Loucy (cell line): ENCODE measurements around the gene TENM4.

Experiments used
- H2AFZ ChIP-seq: fragments of 200-600 bp; sonication (generic); 2 replicates; pipeline ENCODE4 v1.6.0; 2016; ENCODE audit warnings: antibody characterized with exemption, mild to moderate bottlenecking, low read length, moderate library complexity
- H3F3A ChIP-seq: fragments of 200-600 bp; 2 replicates; pipeline ENCODE4 v1.6.0; 2016; ENCODE audit warnings: antibody characterized with exemption, low read depth, mild to moderate bottlenecking
- H3K27me3 ChIP-seq: fragments of 200-600 bp; sonication (generic); 2 replicates; pipeline ENCODE4 v1.6.1; 2014; ENCODE audit warnings: low read length, mild to moderate bottlenecking; ENCODE audit not compliant: insufficient read depth, poor library complexity, severe bottlenecking
- H3K36me3 ChIP-seq: fragments of 200-600 bp; sonication (generic); 2 replicates; pipeline ENCODE4 v1.6.1; 2016; ENCODE audit warnings: low read length; ENCODE audit not compliant: insufficient read depth
- H3K4me1 ChIP-seq: fragments of 200-600 bp; sonication (generic); 2 replicates; pipeline ENCODE4 v1.5.1; 2014; ENCODE audit warnings: low read length, mild to moderate bottlenecking; ENCODE audit not compliant: insufficient read depth, poor library complexity, severe bottlenecking
- H3K4me2 ChIP-seq: fragments of 200-600 bp; sonication (generic); 2 replicates; pipeline ENCODE4 v1.6.0; 2014; ENCODE audit warnings: antibody characterized with exemption, low read length, low read depth, mild to moderate bottlenecking; ENCODE audit not compliant: poor library complexity, severe bottlenecking
- H3K4me3 ChIP-seq: fragments of 200-600 bp; sonication (generic); 2 replicates; pipeline ENCODE4 v1.5.1; 2014; ENCODE audit warnings: low read length, mild to moderate bottlenecking, mixed read lengths; ENCODE audit not compliant: poor library complexity, severe bottlenecking
- H3K79me2 ChIP-seq: fragments of 200-600 bp; sonication (generic); 2 replicates; pipeline ENCODE4 v1.6.1; 2014; ENCODE audit warnings: low read length; ENCODE audit not compliant: insufficient read depth
- H3K9ac ChIP-seq: fragments of 200-600 bp; sonication (generic); 2 replicates; pipeline ENCODE4 v1.6.0; 2014; ENCODE audit warnings: mild to moderate bottlenecking, low read depth, low read length, moderate library complexity; ENCODE audit not compliant: poor library complexity, severe bottlenecking
- H3K9me2 ChIP-seq: fragments of 200-600 bp; sonication (generic); replicated peaks from 2 replicates; pipeline ENCODE4 v1.6.1; 2016; ENCODE audit warnings: low read depth, low read length, mixed read lengths
- H3K9me3 ChIP-seq: fragments of 200-600 bp; sonication (generic); 2 replicates; pipeline ENCODE4 v1.6.1; 2014; ENCODE audit warnings: mild to moderate bottlenecking, antibody characterized with exemption, low read length, low read depth; ENCODE audit not compliant: insufficient read depth
- H4K20me1 ChIP-seq: fragments of 200-600 bp; sonication (generic); 2 replicates; pipeline ENCODE4 v1.6.0; 2014; ENCODE audit warnings: antibody characterized with exemption, low read length, mild to moderate bottlenecking; ENCODE audit not compliant: insufficient read depth, poor library complexity, severe bottlenecking
- CTCF ChIP-seq: fragments of 200-600 bp; sonication (generic); conservative IDR thresholded peaks from 2 replicates; pipeline ENCODE4 v1.5.1; 2014; ENCODE audit warnings: mild to moderate bottlenecking, antibody characterized with exemption, low read length
- EZH2phosphoT487 ChIP-seq: fragments of 200-600 bp; IDR thresholded peaks from 2 replicates; pipeline ENCODE4 v1.6.1; 2018; ENCODE audit warnings: antibody characterized with exemption, mild to moderate bottlenecking, moderate library complexity, borderline replicate concordance

The TENM4 gene

GRCh38 chr11:79045018-79045799 is 395.6 kb downstream of the TENM4 start:
- H3K9ac ChIP-seq: no peak overlapping the region
- no peaks in the 10 kb centered on the region for H3K9me3 ChIP-seq
- H3K4me1 ChIP-seq: no peaks in the 10 kb centered on the region
- no peak overlapping the region for H2AFZ ChIP-seq
- no peak overlapping the region for H3K4me2 ChIP-seq
- no peaks in the 10 kb centered on the region for H3K36me3 ChIP-seq
- H3K9me2 ChIP-seq: no peaks in the 10 kb centered on the region
- H4K20me1 ChIP-seq: no peaks in the 10 kb centered on the region
- no peaks in the 10 kb centered on the region for H3K79me2 ChIP-seq
- TF ChIP-seq EZH2phosphoT487 (no peak), CTCF (no peak)
- no peaks in the 10 kb centered on the region for H3F3A ChIP-seq
- H3K4me3 ChIP-seq: no peak overlapping the region
- H3K27me3 ChIP-seq: no peaks in the 10 kb centered on the region

- Histone ChIP-seq H3K9me3 (no peaks in the 10 kb centered on the region), H3K36me3 (no peaks in the 10 kb centered on the region), H3K79me2 (no peaks in the 10 kb centered on the region), H3K9me2 (no peaks in the 10 kb centered on the region), H2AFZ (no peak overlapping the region), H3K4me2 (no peak overlapping the region), H3K9ac (no peak overlapping the region), H3K4me3 (no peak overlapping the region), H3K27me3 (no peaks in the 10 kb centered on the region), H3F3A (no peaks in the 10 kb centered on the region), H4K20me1 (no peaks in the 10 kb centered on the region), H3K4me1 (no peaks in the 10 kb centered on the region)
- TF ChIP-seq EZH2phosphoT487: no peak
- TF ChIP-seq CTCF: no peak
Observed at GRCh38 chr11:79044201-79044600, 396.6 kb downstream of the TENM4 start.

- Histone ChIP-seq H3K9me2 (no peaks in the 10 kb centered on the region), H3K4me2 (no peak overlapping the region), H3K36me3 (no peaks in the 10 kb centered on the region), H3K27me3 (no peaks in the 10 kb centered on the region), H2AFZ (no peak overlapping the region), H3F3A (no peaks in the 10 kb centered on the region), H3K79me2 (no peaks in the 10 kb centered on the region), H4K20me1 (no peaks in the 10 kb centered on the region), H3K9me3 (no peaks in the 10 kb centered on the region), H3K9ac (no peak overlapping the region), H3K4me3 (no peak overlapping the region), H3K4me1 (no peaks in the 10 kb centered on the region)
- TF ChIP-seq CTCF (no peak), EZH2phosphoT487 (no peak)
Observed at GRCh38 chr11:79043726-79044125, 397.1 kb downstream of the TENM4 start.
